GM23248 (cell line): ENCODE results near the gene GPR108. TPM values are rescaled to one million over a fixed set of nuclear protein-coding genes. Genes with fewer than 3 reads are reported as not detected.
A peak's percentile ranks its signal among the peaks of the same experiment; 100 is the strongest.
"Not testable (repeated sequence)": the region's sequence is repeated elsewhere in the genome, so short reads cannot be mapped to it uniquely, and the experiment has no call there.

Experiments
- DNase-seq: peaks from one replicate; pipeline ENCODE4 v3.0.0-alpha.2; 2015
- H2AFZ ChIP-seq: fragments of 200-600 bp; sonication (generic); 2 replicates; pipeline ENCODE4 v1.6.1; 2016; ENCODE audit warnings: antibody characterized with exemption
- H3F3A ChIP-seq: fragments of 200-600 bp; sonication (generic); 2 replicates; pipeline ENCODE4 v1.6.1; 2016; ENCODE audit warnings: mild to moderate bottlenecking, antibody characterized with exemption, mixed run types; ENCODE audit not compliant: insufficient read depth
- H3K27ac ChIP-seq: fragments of 200-600 bp; sonication (generic); 2 replicates; pipeline ENCODE4 v1.5.1; 2016; ENCODE audit warnings: mild to moderate bottlenecking
- H3K27me3 ChIP-seq: fragments of 200-600 bp; sonication (generic); replicated peaks from 2 replicates; pipeline ENCODE4 v1.6.1; 2016; ENCODE audit warnings: mild to moderate bottlenecking; ENCODE audit not compliant: insufficient read depth
- H3K36me3 ChIP-seq: fragments of 200-600 bp; sonication (generic); 2 replicates; pipeline ENCODE4 v1.6.1; 2016; ENCODE audit warnings: low read depth, mild to moderate bottlenecking
- H3K4me1 ChIP-seq: fragments of 200-600 bp; sonication (generic); 2 replicates; pipeline ENCODE4 v1.6.1; 2016; ENCODE audit warnings: mild to moderate bottlenecking; ENCODE audit not compliant: insufficient read depth
- H3K4me2 ChIP-seq: fragments of 200-600 bp; sonication (generic); one replicate; pipeline ENCODE4 v1.6.1; 2016; ENCODE audit warnings: mild to moderate bottlenecking; ENCODE audit not compliant: unreplicated experiment
- H3K4me3 ChIP-seq: fragments of 200-600 bp; sonication (generic); 2 replicates; pipeline ENCODE4 v1.5.1; 2016; ENCODE audit warnings: mild to moderate bottlenecking
- H3K79me2 ChIP-seq: fragments of 200-600 bp; sonication (generic); 2 replicates; pipeline ENCODE4 v1.6.1; 2016; ENCODE audit warnings: mild to moderate bottlenecking; ENCODE audit not compliant: insufficient read depth
- H3K9ac ChIP-seq: fragments of 200-600 bp; sonication (generic); 2 replicates; pipeline ENCODE4 v1.6.1; 2016; ENCODE audit warnings: mild to moderate bottlenecking
- H3K9me2 ChIP-seq: fragments of 200-600 bp; sonication (generic); 2 replicates; pipeline ENCODE4 v1.6.1; 2016; ENCODE audit warnings: mixed run types, mild to moderate bottlenecking, moderate library complexity; ENCODE audit not compliant: insufficient read depth
- H3K9me3 ChIP-seq: fragments of 200-600 bp; sonication (generic); one replicate; pipeline ENCODE4 v1.6.1; 2017; ENCODE audit warnings: low read depth
- H4K20me1 ChIP-seq: fragments of 200-600 bp; sonication (generic); 2 replicates; pipeline ENCODE4 v1.6.0; 2016; ENCODE audit not compliant: insufficient read depth
- EZH2 ChIP-seq: fragments of 200-600 bp; sonication (generic); IDR thresholded peaks from 2 replicates; pipeline ENCODE4 v1.6.1; 2018; ENCODE audit warnings: antibody characterized with exemption, mild to moderate bottlenecking; ENCODE audit not compliant: insufficient read depth, poor library complexity, severe bottlenecking
- EZH2phosphoT487 ChIP-seq: fragments of 200-600 bp; sonication (generic); IDR thresholded peaks from 2 replicates; pipeline ENCODE4 v1.6.1; 2018; ENCODE audit warnings: antibody characterized with exemption, moderate library complexity, mild to moderate bottlenecking, low read depth; ENCODE audit not compliant: insufficient read depth
- WGBS, 2 experiments: methylation state at CpG; one replicate each; pipeline ENCODE4 v1.1.6; 2015 to 2017; ENCODE audit warnings: low lambda C conversion rate in 2 of 2, low coverage in 1 of 2; ENCODE audit errors: missing lambda C conversion rate in 2 of 2; 5-methylcytosine and 5-hydroxymethylcytosine counted together
- in situ Hi-C: fragments of 300-500 bp; cut with MboI; formaldehyde crosslinking; loops from 2 replicates; pipeline ENCODE4 v1.15.0; 2020
- polyA plus RNA-seq: library from polyadenylated mRNA; unstranded; fragments of >200 nt; fragmentation: Nextera tagmentation; extraction: Ambion mirVana; gene quantifications from 2 replicates; pipeline ENCODE4 v1.2.1, GENCODE V29; 2016
- total RNA-seq: library from RNA; depleted of rRNA; stranded (reverse); fragments of >200 nt; shearing (Covaris generic); gene quantifications from 2 replicates; pipeline ENCODE4 v1.2.3, GENCODE V29; 2014

The GPR108 gene
- total and polyA plus RNA-seq, 2 experiments from 2014 or later, result 75.7 to 78.8 TPM

GRCh38 chr19:6752256-6753177 is 15.1 kb upstream of the GPR108 start:
- no peak overlapping the region for H3K9ac ChIP-seq
- in situ Hi-C loops, result no loop called here
- peak overlapping the region; percentile 69; the same call in 1 of the 2 replicates for H3K4me3 ChIP-seq
- DNase-seq, result no peak
- no peaks in the 10 kb centered on the region for H3K9me3 ChIP-seq
- no peak overlapping the region for H3K27ac ChIP-seq
- TF ChIP-seq EZH2, result no peak
- no peak for TF ChIP-seq EZH2phosphoT487
- no peaks in the 10 kb centered on the region for H3K27me3 ChIP-seq
- H2AFZ ChIP-seq, result peak overlapping the region; percentile 83
- H3K79me2 ChIP-seq, result no peaks in the 10 kb centered on the region
- WGBS, 2 experiments, result 71 to 79% methylated on average over 33 to 48 of the region's 50 CpGs
- H4K20me1 ChIP-seq, result no peaks in the 10 kb centered on the region
- peaks cover 13% of the 10 kb centered on the region; the same call in 1 of the 2 replicates for H3F3A ChIP-seq
- H3K9me2 ChIP-seq, result no peaks in the 10 kb centered on the region
- peaks cover 16% of the 10 kb centered on the region for H3K36me3 ChIP-seq
- H3K4me2 ChIP-seq, result no peak overlapping the region
- no peaks in the 10 kb centered on the region for H3K4me1 ChIP-seq

- no peaks in the 10 kb centered on the region for H4K20me1 ChIP-seq
- TF ChIP-seq EZH2phosphoT487, result no peak
- TF ChIP-seq EZH2, result no peak
- H3K79me2 ChIP-seq, result no peaks in the 10 kb centered on the region
- H3K27me3 ChIP-seq, result no peaks in the 10 kb centered on the region
- H3K27ac ChIP-seq, result no peak overlapping the region
- in situ Hi-C loops, result no loop called here
- no peak overlapping the region for H3K4me2 ChIP-seq
- no peaks in the 10 kb centered on the region for H3K9me3 ChIP-seq
- H2AFZ ChIP-seq, result no peak overlapping the region
- no peaks in the 10 kb centered on the region for H3K9me2 ChIP-seq
- no peak overlapping the region for H3K4me3 ChIP-seq
- H3K9ac ChIP-seq, result no peak overlapping the region
- peaks cover 13% of the 10 kb centered on the region; the same call in 1 of the 2 replicates for H3F3A ChIP-seq
- WGBS, 2 experiments, result 93 to 95% methylated on average over 16 of the region's 16 CpGs
- no peak for DNase-seq
- H3K4me1 ChIP-seq, result no peaks in the 10 kb centered on the region
- peaks cover 27% of the 10 kb centered on the region for H3K36me3 ChIP-seq
These were observed 13.8 kb upstream of the GPR108 start for GRCh38 chr19:6751189-6751588.

GRCh38 chr19:6750062-6750461 is 12.7 kb upstream of the GPR108 start:
- peaks cover 28% of the 10 kb centered on the region for H3K36me3 ChIP-seq

GRCh38 chr19:6748543-6748942 is 11.2 kb upstream of the GPR108 start:
- H3K27me3 ChIP-seq, H3K9me3 ChIP-seq, H3K79me2 ChIP-seq, H3K4me2 ChIP-seq, H3K9ac ChIP-seq, H2AFZ ChIP-seq, H3K27ac ChIP-seq, H3K4me3 ChIP-seq, in situ Hi-C loops, DNase-seq, H4K20me1 ChIP-seq, H3K9me2 ChIP-seq: not testable (repeated sequence)
- Histone ChIP-seq H3K36me3 (peaks cover 31% of the 10 kb centered on the region), H3K4me1 (peaks cover 18% of the 10 kb centered on the region), H3F3A (peaks cover 27% of the 10 kb centered on the region)
- WGBS, 2 experiments, result 37 to 46% methylated on average over 10 of the region's 10 CpGs

More at GRCh38 chr19:6750062-6750461, 12.7 kb upstream of the GPR108 start:
- H2AFZ ChIP-seq, result no peak overlapping the region
- WGBS, 2 experiments, result 43 to 48% methylated on average over 13 to 20 of the region's 20 CpGs
- peaks cover 6% of the 10 kb centered on the region for H3K4me1 ChIP-seq
- no peak for DNase-seq
- TF ChIP-seq EZH2 (no peak), EZH2phosphoT487 (no peak)
- no peak overlapping the region for H3K9ac ChIP-seq
- no peak overlapping the region for H3K4me2 ChIP-seq
- H3F3A ChIP-seq, result peaks cover 17% of the 10 kb centered on the region; the same call in 1 of the 2 replicates
- in situ Hi-C loops, result no loop called here
- no peaks in the 10 kb centered on the region for H3K9me3 ChIP-seq
- H4K20me1 ChIP-seq, result no peaks in the 10 kb centered on the region
- H3K4me3 ChIP-seq, result no peak overlapping the region
- H3K79me2 ChIP-seq, result no peaks in the 10 kb centered on the region
- no peaks in the 10 kb centered on the region for H3K27me3 ChIP-seq
- H3K27ac ChIP-seq, result no peak overlapping the region
- H3K9me2 ChIP-seq, result no peaks in the 10 kb centered on the region
